ENCODE measurements around the gene GSN.

The GSN gene

DNA sequence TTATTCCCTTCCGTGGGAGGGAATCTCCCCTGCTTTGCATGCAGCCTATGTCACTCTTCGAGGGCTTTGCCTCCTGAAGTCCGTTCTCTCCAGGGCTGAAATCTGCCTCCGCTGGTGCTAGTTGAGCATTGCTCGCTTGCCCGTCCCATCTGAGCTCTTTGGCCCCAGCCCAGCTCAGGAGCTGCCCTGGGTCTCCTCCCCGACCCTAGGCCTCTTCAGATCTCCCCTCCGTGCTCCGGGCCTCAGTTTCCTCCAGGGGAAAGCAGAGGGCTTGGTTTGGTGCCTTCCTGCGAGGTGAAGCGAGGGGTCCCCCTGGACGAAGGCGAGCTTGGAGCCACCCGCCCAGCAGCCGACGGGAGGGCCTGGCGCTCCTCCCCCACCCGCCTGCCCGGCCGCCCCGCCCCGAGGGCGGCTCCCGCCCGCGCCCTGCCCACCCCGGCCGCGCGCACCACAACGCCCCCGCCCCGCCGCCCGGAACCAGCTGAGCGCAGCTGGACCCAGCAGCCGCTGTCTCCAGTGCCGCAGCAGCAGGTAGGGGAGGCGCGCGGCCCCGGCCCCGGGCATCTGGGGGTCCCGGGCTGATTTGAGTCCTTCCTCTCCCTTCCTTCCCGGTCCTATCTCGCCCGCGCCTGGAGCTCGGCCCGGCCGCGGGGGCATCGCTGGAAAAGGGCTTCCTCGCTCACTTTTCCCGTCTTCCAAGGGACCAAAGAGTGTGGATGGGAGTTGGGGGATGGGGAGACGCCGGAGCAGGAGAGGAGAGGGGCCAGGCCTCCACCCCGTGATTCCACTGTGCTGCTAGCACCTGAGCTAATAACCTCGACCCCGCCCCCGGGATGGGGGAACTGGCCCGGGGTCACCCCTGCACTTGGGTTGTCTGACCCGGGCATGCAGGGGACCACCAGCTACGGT is at the start of gene GSN:
GSN (plus strand) TSS at position 474 of the 909 bp plus-strand sequence. CDS start 33,810 bp downstream, outside the sequence.
- peak; percentile 50 for DNase-seq

GRCh38 chr9:121218357-121219027 is 49.5 kb upstream of the GSN start:
- no peak for DNase-seq

- no peak for DNase-seq
Measured at GRCh38 chr9:121219530-121219929, 48.4 kb upstream of the GSN start.

DNA sequence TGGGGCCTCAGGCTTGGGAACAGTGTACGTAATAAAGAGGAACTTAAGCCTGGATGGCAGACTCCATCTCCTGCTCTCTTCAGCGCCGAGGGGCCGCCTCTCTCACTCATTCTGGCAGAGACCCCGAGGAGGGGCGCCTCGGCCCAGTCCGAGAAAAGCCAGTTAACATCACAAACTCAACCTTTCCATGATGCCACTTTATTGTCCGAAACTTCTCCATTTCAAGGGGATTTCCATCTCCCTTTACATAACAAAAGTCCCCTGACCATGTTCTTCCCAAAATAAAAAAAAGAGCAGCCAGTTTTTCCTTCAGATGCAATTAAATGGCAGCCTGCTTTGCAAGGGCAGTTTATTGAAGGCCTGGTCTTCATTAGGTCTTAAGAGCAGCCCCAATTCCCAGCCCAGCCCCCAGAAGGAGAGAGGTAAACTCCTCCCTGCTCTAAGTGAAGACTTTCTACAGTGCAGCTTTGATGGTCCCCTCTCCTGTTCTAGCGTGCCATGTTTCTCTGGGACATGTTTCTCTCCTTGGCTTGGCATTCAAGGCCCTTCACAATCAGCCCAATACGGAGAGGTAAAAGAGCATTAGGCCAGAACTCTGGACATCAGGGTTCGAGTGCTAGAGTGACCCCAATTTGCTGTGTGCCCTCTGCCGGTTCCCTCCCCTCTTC is 46.8 kb upstream of the GSN start:
- no peak for DNase-seq

DNA sequence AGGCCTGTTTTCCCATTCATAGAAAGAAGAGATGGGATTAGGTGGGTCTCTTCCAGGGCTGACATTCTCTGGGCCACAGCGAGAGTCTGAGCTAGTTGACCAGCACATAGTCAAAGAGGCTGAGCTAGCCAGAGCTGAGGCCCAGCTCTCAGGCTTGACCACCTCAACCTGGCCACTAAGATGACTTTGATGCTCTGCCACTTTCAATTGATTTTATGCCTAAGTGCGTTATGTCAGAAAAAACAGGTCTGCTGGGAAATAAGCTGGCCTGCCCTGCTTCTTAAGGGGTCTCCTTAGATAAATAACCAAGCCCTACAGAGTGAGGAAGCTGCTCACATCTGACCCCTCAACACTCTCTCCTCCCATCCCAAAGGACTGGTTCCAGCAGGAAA is 46.3 kb upstream of the GSN start:
- DNase-seq, result no peak

- peak; percentile 27 for DNase-seq
Measured at GRCh38 chr9:121222524-121223171, 45.3 kb upstream of the GSN start.

- DNase-seq, result no peak
Measured at GRCh38 chr9:121225240-121225639, 42.7 kb upstream of the GSN start.

DNA sequence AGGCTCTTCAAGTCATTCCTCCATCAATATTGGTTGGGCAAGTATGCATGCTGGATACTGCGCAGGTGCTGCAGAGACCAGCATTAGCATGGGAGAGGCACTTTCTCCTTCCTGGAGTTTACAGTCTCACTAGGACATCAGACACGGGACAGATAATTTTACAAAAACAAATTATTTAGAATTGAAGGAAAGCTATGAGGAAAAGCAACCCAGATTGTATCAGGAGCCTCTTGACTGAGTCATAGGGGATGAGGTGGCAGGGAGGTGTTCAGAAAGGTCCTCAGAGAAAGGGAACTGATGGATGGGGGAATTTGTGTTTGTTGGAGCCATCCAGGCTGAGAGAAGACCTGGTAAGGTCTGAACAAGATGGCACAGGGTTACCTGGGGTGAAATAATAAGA is 41.8 kb upstream of the GSN start:
- DNase-seq, result no peak

DNA sequence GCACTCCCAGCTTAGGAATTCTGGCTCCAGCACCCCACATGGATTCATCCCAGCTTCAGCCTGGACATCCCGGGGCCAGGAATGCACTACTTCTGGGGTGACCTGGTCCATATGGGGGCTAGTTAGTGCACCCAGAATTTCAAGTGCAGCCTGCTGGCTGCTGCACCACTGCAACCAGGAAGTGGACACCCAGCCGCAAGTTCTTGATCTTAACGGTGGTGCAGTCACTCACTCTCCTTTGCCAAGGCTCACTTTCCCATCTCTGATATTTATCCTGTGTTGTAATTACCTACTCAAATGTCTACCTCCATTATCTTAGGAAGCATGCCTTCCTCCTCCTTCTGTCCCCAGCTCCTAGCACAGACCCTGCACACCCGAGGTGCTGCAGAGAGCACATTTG is 40.1 kb upstream of the GSN start:
- DNase-seq, result no peak

DNA sequence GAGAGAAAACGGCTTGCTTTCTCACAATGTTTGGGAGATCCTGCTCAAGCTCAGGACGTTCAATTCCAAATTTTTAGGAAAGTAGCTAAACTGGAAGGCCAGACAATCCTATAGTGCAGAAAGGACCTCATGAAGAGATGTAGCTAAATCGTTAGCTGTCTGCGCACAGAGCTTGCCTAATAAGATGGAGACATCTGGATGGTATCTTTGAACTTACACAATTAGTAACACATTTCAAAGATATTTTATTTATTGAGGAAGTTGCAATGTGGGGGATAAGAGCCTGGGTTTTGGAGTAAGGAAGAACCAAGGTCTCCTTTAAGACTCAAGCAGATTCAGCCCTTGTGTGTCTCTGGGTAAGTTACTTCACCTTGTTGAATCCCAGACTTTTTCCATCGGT is 37.7 kb upstream of the GSN start:
- no peak for DNase-seq

GRCh38 chr9:121232251-121232650 is 35.7 kb upstream of the GSN start:
- no peak for DNase-seq

GRCh38 chr9:121233906-121234831 is 33.8 kb upstream of the GSN start:
- DNase-seq, result no peak

DNA sequence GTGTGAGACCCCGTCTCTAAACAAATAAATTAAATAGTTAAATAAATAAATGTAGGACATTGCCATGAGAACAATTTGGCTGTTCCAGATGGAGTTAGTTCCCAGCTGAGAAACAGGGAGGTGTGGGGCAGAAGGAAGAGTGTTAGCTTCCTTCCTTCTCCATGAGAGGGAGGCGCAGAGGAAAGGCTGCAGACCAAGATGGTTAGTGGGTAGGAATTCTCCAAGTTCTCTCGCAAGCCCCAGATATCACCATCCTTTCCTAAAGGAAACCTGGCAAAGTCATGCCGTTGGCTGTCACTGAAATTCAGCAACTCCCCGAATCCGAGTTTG is 33.2 kb upstream of the GSN start:
- no peak for DNase-seq

GRCh38 chr9:121235512-121235911 is 32.5 kb upstream of the GSN start:
- no peak for DNase-seq

- DNase-seq, result no peak
Measured at GRCh38 chr9:121237916-121238315, 30.0 kb upstream of the GSN start.

GRCh38 chr9:121239071-121239470 is 28.9 kb upstream of the GSN start:
- DNase-seq, result no peak

DNA sequence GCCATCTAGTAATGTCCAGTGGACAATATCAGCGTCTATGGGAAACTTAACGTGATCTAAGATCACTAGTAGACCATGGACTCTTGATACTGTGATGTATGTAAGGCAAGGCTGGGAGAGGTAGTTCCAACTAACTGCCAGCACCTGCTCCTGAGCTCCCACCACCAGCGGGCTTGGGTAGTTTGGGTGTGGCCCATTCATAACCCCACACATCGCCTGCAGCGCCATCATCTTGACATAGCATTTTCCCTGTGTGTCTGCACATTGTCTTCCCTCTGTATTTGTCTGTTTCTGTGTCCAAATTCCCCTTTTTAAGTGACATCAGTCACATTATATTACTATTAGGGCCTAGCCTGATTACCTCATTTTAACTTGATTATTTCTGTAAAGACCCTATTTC is 28.1 kb upstream of the GSN start:
- no peak for DNase-seq

DNA sequence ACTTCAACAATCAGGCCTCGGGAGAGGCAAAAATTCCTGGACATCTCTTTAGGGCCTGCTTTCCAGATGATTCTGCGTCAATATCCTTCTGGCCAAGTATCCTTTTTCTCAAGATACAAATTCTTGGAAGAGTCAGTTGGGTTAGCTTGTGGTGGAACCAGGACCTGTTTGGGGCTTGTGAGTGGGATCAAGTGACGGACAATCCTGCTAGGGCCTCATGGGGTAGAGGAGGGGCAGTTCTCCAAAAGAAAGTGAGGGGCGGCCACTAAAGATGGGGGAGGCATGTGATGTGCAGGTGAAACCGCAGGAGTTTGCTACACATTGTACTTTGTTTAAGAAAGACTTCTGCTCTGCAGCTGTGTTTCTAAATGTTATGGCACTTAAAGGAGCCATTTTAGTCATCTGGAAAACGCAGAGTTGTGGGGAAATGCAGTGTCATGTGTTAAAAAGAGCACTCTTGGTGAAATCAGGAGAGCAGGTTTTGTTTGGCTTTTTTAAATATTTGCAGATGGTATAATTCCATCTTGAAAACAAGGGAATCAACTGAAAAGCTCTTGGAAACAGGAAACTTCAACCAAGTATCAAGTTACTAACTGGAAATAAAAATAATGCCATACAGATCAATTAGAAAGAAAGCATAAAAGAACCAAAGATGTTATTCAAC is 27.4 kb upstream of the GSN start:
- DNase-seq, result no peak

DNA sequence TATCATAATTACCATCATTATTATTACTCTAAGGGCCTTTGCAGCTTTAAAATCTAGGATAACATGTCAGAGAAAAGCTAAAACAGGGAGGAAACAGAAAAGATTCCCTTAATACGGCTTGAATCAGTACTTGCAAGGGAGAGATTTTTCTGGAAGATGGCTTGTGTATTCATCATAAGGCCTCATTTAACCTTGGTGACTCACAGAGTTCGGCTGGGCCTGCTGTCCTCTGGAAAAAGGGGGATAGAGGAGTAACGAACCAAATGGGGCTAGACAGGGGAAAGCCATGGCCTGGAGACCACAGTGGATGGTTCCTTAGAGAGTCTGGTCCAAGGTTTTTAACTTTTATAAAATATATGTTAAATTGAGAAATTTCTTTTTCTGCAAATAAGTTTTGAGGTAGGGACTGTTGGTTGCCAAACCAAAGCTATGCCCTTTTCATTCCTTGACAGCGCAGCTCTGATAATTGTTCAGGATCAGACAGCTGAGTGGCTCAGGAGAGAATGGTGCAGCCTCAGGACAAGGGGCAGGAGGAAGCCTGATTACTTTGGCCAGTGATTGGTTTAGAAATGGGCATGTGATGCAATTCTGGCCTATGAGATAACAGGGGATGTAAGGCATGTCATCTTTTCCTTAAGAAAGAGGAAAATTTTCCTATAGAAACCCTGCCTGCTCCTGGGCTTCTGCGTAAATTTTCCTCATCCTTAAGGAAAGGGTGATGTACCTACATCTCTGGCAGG is 25.6 kb upstream of the GSN start:
- DNase-seq, result no peak

GRCh38 chr9:121242959-121243346 is 25.0 kb upstream of the GSN start:
- no peak for DNase-seq
